ENCODE data around the gene UMODL1. TPM values are rescaled to one million over a fixed set of nuclear protein-coding genes. Genes with fewer than 3 reads are reported as not detected.

UMODL1 gene
- total and polyA plus RNA-seq, 9 donors = 0.03 to 0.20 (median 0.04) TPM; not detected in 6

- Histone ChIP-seq H3K9me3 (replicated peaks; ENCODE audit: control insufficient read depth, low read depth, low read length) (no peaks in the 10 kb centered on the region), H3K27ac (ENCODE audit: low read length) (no peak overlapping the region), H3K4me1 (ENCODE audit: control insufficient read depth, insufficient read depth, low read length) (peaks cover 33% of the 10 kb centered on the region), H3K36me3 (ENCODE audit: control insufficient read depth, insufficient read depth, low read length) (no peaks in the 10 kb centered on the region), H3K4me3 (ENCODE audit: low read length) (no peak overlapping the region), H3K27me3 (ENCODE audit: control insufficient read depth, insufficient read depth, low read length) (no peaks in the 10 kb centered on the region)
- 81% methylated on average over 8 of the region's 11 CpGs for WGBS (ENCODE audit: insufficient coverage)
- no peak for DNase-seq
Observed at GRCh38 chr21:42189860-42190485, 118.9 kb downstream of the UMODL1 start.

DNA sequence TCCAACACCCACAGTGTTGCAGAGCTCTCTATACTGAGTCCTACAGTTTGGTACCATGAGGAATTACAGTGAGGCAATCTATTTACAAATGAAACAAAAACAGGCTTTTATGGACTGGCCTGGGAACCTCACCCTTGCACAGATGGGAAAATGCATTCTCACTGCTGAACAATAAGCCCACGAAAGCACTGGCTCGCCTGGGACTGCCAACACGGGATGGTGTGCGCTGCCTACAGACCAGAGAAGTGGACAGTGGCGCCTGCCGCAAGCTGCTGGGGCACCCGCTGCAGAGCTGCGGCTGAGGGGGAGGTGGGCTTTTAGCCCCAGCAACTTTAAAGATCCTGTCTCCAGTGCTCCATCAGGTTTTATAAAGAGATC lies 119.4 kb downstream of the UMODL1 start:
- WGBS (ENCODE audit: insufficient coverage) = 78% methylated on average over 6 of the region's 8 CpGs
- Histone ChIP-seq H3K36me3 (ENCODE audit: control insufficient read depth, insufficient read depth, low read length) (no peaks in the 10 kb centered on the region), H3K27me3 (ENCODE audit: control insufficient read depth, insufficient read depth, low read length) (no peaks in the 10 kb centered on the region), H3K27ac (ENCODE audit: low read length) (no peak overlapping the region), H3K4me3 (ENCODE audit: low read length) (no peak overlapping the region), H3K9me3 (replicated peaks; ENCODE audit: control insufficient read depth, low read depth, low read length) (no peaks in the 10 kb centered on the region), H3K4me1 (ENCODE audit: control insufficient read depth, insufficient read depth, low read length) (peaks cover 36% of the 10 kb centered on the region)
- no peak for DNase-seq

GRCh38 chr21:42191064-42191463 lies 119.9 kb downstream of the UMODL1 start:
- 87% methylated on average over 4 of the region's 5 CpGs for WGBS (ENCODE audit: insufficient coverage)
- Histone ChIP-seq H3K4me1 (ENCODE audit: control insufficient read depth, insufficient read depth, low read length) (peaks cover 37% of the 10 kb centered on the region), H3K27ac (ENCODE audit: low read length) (no peak overlapping the region), H3K4me3 (ENCODE audit: low read length) (no peak overlapping the region), H3K9me3 (replicated peaks; ENCODE audit: control insufficient read depth, low read depth, low read length) (no peaks in the 10 kb centered on the region), H3K27me3 (ENCODE audit: control insufficient read depth, insufficient read depth, low read length) (no peaks in the 10 kb centered on the region), H3K36me3 (ENCODE audit: control insufficient read depth, insufficient read depth, low read length) (no peaks in the 10 kb centered on the region)
- DNase-seq = no peak

DNA sequence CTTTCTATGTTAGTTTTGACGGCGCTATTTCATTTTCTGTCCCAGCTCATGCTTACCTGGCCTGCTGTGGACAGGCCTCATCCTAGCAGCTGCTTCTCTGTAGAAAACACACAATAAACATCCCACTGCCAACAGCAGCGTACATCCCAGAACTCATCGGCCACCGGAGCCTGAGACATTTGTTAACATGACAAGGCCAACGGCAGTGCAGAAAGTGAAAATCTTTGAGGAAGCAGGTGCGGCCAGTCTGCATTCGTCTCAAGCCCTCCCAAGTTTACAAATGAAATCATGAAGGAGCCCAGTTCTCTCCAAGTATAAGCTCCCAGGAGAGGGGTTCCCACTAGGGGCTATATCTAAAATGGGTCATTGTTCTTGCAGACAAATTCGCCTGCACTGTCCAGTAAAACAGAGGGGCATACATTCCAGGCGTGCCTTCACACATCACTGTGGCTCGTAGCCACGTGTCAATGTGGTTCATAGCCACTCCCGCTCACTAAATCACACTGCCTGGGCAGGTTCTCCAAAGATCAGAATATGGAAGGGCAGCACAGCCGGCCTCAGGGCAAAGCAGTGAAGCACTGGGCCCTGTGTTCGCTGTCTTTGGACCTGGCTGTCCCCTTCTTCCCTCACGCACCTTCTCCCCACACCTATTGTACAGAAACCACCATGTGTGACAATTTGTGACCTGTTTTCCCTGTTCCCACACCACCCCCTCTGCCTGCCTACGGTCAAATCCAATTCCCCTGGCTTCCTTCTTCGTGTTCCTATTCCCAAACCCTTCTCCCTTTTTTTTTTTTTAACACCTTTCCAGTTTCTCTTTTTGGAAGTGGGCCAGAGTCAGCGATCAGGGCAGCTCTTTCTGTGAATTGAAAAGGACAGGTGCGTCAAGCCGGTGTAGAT lies 120.8 kb downstream of the UMODL1 start:
- Histone ChIP-seq H3K36me3 (ENCODE audit: control insufficient read depth, insufficient read depth, low read length) (no peaks in the 10 kb centered on the region), H3K4me1 (ENCODE audit: control insufficient read depth, insufficient read depth, low read length) (peaks cover 37% of the 10 kb centered on the region), H3K9me3 (replicated peaks; ENCODE audit: control insufficient read depth, low read depth, low read length) (no peaks in the 10 kb centered on the region), H3K27ac (ENCODE audit: low read length) (no peak overlapping the region), H3K4me3 (ENCODE audit: low read length) (no peak overlapping the region), H3K27me3 (ENCODE audit: control insufficient read depth, insufficient read depth, low read length) (no peaks in the 10 kb centered on the region)
- no peak for DNase-seq
- 63% methylated on average over 16 of the region's 21 CpGs for WGBS (ENCODE audit: insufficient coverage)

Other genes with a start within 250 kb of the UMODL1 start
- 3.8 TPM for gene PRDM15, start 192.0 kb upstream of the UMODL1 start, total RNA-seq
- gene PRDM15, start 192.0 kb upstream of the UMODL1 start, polyA plus RNA-seq (ENCODE audit: insufficient read depth in 1 of 8, insufficient read length in 8 of 8, low replicate concordance in 1 of 8) = 1 to 10 TPM; 3.9 to 6.8 (median 5.6) TPM
- 8.3 TPM for gene C2CD2, start 117.3 kb upstream of the UMODL1 start, total RNA-seq
- 10 to 100 TPM in 1 of 8 donors, 1 to 10 TPM in 7; 7.2 to 11.2 (median 8.9) TPM for gene C2CD2, start 117.3 kb upstream of the UMODL1 start, polyA plus RNA-seq (ENCODE audit: insufficient read depth in 1 of 8, insufficient read length in 8 of 8, low replicate concordance in 1 of 8)
- 3.5 TPM for gene ZBTB21, start 61.0 kb upstream of the UMODL1 start, total RNA-seq
- gene ZBTB21, start 61.0 kb upstream of the UMODL1 start, polyA plus RNA-seq (ENCODE audit: insufficient read depth in 1 of 8, insufficient read length in 8 of 8, low replicate concordance in 1 of 8) = 1 to 10 TPM; 3.7 to 8.4 (median 5.1) TPM
- gene ABCG1, start 147.8 kb downstream of the UMODL1 start, total RNA-seq = 8.6 TPM
- 1 to 10 TPM; 4.9 to 9.1 (median 7.5) TPM for gene ABCG1, start 147.8 kb downstream of the UMODL1 start, polyA plus RNA-seq (ENCODE audit: insufficient read depth in 1 of 8, insufficient read length in 8 of 8, low replicate concordance in 1 of 8)
- gene TFF3, start 244.1 kb downstream of the UMODL1 start, total RNA-seq = 3.1 TPM
- 10 to 100 TPM in 1 of 8 donors, 1 to 10 TPM in 7; 1.1 to 17.0 (median 2.5) TPM for gene TFF3, start 244.1 kb downstream of the UMODL1 start, polyA plus RNA-seq (ENCODE audit: insufficient read depth in 1 of 8, insufficient read length in 8 of 8, low replicate concordance in 1 of 8)

All from muscle of leg (tissue), 11 donors.